Activated T-cell treated with anti-CD3 and anti-CD28 coated beads for 4 hours (primary cell): Measurements from ENCODE around the gene NMNAT1.
"Not testable (repeated sequence)": the region's sequence is repeated elsewhere in the genome, so short reads cannot be mapped to it uniquely, and the experiment has no call there.

Experiments
- DNase-seq: peaks from one replicate; pipeline ENCODE4 v3.0.0-alpha.2; 2020

Gene NMNAT1

DNA sequence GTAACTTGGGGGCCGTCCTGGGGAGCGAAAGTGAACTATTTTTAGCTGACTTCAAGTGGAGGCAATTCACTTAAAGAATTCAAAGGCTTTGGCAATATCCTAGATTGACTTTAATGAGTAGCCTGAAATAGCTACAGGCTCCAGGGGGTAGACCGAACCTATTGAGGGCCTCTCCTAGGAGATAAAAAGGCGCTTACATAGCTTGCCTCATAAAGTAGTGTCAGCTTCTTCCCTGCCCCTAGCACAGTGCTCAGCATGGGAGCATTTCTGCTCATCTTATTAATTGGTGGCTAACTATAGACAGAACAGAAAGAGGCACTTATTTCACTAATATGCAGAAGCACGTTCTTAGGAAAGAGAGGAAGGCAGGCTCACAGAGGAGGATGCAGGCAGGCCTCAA, 20.9 kb upstream of the NMNAT1 start:
- DNase-seq: no peak

DNA sequence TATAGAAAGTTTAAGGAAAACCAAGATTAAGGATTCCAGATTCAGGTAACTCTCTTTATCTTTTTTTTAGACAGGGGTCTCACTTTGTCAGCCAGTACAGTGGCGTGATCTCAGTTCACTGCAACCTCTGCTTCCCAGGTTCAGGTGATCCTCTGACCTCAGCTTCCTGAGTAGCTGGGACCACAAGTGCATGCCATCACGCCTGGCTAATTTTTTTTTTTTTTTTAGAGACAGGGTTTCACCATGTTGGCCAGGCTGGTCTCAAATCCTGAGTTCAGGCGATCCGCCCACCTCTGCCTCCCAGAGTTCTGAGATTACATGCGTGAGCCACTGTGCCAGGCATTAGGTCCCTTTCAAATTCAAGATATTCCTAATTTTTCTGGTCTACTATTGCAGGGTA, 16.0 kb upstream of the NMNAT1 start:
- no peak for DNase-seq

DNA sequence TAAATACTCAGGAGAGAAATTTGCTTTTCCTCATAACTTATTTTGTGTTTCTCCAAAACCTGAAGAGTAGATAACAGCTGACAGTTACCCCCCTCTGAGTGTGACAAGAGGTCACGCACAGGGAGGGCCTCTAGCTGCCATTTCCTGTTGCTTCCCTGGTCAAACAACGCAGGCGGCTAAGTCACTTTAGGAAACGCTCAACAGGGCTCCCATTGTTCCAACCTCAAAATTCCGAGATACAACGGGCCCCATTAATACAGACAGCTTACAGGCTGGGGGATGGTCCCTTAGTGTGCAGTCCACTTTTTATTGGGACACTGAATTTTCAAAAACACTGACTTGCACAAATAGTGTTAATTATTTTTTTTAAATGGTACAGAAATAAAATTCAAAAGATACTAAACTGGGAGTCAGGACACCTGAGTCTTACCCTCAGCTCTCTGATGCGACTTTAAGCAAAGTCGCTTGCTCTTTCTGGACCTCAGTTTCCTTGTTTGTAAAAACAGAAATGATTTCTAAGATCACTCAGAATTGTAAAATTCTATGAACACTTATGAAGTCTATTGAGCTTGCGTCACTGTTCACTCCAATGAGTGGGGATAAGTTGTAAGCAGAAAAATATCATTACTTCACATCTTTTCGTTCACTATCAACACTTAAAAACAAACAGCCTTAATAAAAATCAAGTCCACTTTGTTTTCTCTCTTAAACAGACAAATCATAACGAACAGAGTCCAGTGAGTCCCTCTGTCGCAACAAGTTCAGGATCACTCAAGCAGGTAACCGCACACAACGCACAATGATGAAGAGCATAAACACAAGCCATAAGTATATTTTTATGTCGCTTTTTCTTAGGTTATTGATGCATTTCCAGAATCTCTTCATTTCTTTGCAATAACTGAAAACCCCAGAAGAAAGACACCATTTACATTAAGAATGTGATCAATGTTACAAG, 13.6 kb upstream of the NMNAT1 start:
- DNase-seq: no peak

DNA sequence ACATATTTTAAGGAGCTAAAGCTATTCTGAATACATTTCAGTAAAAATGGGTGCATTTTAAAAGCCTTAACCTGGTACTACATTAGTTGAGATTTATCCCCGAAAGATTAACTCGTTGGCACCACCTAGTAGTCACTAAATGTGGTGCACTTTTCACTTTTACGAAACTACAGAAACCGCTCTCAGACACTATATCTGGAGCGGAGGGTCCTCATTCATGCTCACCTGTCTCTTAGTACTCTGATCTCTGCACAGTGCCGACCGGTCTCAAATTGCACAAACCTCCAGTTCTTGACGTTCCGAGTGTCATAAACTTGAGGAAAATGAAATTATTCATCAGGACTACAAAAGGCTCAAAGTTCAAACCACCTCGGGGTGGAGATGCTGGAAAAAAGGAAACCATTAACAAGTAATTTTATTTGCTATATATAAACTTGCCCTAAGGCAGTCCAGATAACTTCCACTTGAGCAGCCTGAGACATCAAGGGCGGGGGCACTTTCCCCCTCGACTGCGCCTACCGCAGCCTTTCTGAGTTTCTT, 806 bp upstream of the NMNAT1 start:
- DNase-seq: peak; percentile 10

DNA sequence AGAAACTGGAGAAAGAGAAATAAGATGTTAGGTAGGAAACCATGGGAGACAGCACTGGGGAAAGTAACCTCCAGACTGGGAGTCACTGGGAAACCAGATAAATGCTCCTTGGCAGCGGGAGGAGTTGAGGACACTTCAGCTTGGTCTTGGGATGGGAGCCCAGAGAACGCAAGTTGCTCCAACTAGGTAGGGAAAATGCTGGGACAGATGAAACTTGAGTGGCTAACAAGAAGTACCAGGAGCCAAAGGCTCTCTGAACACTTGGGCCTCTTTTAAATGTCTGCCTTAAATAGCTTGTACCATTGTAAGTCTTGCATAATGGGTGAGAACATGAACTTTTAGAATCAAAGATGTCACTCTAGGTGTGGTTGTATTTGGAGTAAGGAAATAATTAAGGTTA, 3.0 kb downstream of the NMNAT1 start:
- DNase-seq: no peak

DNA sequence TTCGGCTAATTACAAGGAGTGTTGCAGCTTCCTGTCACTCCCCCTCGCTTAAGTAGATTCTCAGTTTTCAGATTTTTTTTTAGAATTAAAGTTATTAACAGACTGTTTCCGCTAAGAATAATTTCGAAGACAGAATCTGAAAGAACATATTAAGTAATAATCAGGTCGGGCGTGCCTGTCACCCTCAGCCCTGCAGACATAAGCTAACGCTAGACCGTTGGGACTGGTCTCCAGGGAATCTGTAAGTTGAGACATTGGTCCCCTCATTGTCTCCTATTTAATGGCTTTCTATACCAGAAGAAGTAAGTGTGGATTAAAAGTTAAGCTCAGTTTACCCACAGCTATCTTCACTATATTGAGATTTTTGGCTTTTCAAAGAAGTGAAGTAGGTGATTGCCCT, 14.5 kb downstream of the NMNAT1 start:
- DNase-seq: no peak

DNA sequence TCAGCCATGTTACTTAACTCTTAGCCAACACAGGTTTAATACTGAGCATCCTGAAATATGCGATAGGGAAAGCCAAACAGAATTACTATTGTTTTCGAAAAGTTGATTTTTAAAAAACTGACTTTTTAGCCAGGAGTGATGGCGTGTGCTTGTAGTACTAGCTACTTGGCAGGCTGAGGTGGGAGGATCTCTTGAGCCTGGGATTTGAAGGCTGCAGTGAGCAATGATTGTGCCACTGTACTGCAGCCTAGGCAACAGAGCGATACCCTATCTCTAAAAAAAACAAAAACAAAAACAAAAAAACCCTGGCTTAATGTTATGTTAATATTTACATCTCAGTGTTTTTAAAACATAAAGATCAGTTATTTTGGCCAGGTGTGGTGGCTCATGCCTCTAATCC, 16.7 kb downstream of the NMNAT1 start:
- DNase-seq: no peak

DNA sequence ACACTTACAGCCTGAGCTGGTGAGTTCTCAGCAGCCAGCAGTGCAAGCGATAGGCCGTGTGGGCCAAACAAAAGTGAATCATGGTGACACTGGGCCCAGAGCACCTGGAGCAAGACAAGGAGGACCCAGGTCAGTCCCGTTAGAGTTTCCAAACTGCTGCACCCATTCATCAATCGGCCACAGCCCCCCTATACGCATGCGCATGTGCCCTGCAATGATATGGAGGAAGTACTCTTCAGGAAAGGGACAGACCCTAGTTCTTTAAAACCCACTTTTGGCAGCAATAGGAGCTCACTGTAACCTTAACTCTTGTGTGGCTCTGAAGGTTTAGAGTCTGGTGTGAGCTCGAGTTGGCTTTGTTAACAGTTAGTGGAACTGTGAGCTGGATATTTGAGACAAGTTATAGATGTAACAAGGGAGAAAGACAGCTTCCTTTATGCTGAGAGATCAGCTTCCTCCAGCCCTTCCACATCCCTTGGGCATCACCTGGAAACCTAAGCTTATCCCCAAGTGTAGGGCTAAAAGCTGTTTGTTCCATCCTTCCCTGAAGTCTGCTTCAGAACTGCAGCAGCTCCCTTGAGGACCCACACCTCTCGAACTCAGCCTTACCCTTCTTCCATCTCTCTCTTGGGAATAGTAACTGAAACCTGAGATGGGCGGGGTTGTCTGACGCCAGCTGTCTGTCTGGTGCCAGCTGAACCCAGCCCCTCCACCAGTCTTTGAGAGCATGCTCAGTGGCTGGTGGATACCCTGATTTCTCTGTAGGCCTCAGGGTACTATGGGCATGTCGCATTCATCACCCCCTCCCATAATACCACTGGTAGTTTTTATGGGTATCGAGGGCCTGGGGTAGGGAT, 17.7 kb downstream of the NMNAT1 start:
- DNase-seq: no peak

DNA sequence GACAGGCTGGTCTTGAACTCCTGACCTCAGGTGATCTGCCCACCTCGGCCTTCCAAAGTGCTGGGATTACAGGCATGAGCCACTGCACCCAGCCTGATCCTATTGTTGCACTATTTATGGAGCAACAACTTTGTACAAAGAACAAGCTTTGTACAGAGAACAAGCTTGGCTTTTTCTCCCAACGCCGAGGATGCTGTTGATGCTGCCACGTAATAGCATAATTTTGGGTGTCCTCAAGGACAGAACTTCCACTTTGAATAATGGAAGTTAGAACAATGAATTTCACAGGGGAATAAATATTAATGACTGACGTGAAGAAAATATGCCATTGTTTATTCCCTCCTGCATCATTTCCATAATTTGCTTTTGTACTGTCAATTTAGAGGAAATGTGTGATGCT, 41.0 kb downstream of the NMNAT1 start:
- DNase-seq: no peak

DNA sequence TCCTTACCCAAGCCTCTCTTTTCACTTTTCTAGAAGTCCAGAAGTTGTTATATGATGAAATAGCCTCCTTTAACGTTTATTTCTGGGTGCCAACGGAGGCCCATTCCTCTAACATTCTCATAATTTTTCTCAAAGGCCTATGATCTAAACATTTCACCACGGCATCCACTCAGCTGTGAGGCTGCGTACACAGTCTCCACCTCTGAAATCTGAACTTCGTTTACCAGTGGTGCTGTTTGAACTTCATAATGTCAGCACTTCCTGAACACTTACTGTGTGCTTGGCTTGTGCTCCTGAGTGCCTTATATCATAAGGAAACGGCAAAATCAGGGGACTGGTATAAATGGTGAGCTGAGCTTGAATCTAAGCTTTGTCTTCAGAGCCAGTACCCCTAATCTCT, 41.7 kb downstream of the NMNAT1 start:
- no peak for DNase-seq

DNA sequence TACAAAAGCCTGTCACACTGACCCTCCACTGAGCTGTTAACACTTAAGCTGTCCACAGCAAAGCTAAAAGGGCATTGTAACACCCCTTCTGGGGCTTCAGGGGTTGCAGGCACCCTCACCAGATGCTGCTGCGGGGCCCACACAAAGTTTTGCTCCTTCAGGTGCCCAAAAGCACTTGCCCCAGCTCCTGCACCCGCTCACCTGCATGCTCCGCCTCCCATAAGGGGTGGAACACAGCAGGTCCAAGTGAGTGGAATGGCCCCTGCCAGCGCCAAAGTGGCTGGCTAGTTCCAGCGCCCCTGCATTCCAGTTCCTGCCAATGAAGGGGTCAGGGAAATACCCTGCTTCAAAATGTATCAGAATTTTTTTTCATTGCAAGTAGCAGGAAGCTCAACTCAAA, 46.5 kb downstream of the NMNAT1 start:
- DNase-seq: no peak

DNA sequence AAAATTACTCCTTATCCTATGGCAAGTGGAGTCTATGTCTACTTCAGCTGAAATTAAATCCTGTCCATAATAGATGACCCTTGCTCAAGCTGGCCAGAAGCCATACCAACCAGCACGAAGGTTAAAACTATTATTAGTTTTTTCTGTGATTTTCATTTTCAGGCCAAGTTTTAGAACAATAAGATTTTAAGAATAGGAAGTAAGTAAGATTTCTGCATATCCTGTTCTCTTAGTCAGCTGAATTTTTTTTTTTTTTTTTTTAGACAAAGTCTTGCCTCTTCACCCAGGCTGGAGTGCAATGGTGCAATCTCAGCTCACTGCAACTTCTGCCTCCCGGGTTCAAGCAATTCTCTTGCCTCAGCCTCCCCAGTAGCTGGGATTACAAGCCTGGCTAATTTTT, 47.7 kb downstream of the NMNAT1 start:
- no peak for DNase-seq

DNA sequence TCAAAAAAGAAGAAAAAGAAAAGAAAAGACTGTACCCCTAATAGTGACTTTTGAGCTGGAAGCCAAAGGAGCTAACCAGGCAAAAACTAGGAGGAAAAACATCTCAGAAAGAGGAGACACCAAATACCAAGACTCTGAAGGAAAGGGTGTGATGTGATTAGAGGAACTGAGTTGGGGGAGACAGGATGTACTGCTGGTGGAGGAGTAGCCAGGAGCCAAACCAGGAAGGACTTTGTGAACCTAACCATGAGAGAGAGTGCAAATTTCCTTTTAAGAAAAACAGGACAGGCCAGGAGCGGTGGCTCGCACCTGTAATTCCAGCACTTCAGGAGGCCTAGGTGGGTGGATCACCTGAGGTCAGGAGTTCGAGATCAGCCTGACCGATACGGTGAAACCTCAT, 49.6 kb downstream of the NMNAT1 start:
- DNase-seq: no peak

DNA sequence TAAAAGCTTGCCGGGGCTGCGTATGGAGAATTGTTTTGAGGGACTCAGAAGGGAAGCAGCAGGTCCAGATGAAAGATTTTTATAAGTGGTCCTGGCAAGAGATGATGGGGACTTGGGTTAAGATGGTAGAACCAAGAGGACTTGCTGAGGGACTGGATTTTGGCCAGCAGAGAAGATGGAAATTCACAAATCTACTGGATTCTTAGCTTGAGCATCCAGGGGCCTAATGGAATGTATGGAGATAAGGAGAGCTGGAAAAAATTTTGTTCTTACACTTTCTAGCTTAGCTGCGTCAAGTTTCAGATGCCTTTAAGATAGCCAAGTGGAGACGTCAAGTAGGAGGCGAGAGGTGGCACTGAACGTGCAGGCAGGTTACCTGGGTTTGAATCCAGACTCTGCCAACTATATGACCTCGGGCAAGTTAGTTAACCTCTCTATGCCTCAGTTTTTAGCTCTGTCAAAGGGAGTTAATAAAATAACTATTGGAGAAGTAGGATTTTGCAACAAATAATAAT, 50.3 kb downstream of the NMNAT1 start:
- no peak for DNase-seq

DNA sequence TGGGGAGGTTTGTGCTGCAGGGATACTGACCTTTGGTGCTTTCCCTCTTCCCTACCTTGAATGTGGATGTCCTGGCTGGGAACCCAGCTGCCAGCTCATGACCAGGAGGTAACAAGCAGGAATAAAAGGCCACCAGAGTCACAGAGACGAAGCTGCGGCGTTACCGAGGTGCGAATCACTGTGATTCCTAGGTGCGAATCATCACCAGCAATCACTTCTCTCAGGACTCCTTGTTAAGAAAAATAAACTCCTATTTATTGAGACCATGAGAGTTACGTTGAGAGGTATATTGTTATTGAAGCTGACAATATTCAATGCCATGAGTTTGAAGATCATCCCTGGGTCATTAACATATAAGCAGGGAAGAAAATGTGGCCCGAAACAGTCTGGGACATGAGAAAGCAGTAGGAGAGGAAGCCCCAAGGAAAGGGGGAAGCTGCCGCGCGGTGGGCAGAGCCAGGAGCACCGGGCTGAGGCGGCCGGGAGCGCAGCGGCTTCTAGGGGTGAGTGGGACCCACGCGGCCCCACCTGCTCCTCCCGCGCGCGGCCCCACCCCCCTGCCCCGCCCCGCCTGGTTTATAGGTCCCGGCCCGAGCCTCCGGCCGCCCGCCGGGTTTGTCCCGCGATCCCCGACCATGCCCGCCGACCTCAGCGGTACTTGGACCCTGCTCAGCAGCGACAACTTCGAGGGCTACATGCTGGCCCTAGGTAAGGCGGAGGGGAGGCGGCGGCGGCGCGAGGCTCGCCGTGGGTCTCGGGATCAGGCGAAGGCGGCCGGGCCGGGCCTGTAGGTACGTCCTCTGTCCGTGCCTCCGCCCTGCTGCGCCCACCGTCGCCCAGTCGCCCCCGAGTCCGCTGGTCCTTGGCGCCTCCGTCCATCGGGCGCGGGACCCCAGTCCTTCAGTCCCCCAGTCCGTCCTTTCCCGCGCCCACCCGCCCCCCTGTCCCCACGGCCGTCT, 53.6 kb downstream of the NMNAT1 start, which contains the start of gene RBP7:
Gene RBP7, plus strand, starts transcription at position 605 of the 959 bp plus-strand sequence. Its CDS starts 31 bp downstream, at position 636.
- DNase-seq: no peak

DNA sequence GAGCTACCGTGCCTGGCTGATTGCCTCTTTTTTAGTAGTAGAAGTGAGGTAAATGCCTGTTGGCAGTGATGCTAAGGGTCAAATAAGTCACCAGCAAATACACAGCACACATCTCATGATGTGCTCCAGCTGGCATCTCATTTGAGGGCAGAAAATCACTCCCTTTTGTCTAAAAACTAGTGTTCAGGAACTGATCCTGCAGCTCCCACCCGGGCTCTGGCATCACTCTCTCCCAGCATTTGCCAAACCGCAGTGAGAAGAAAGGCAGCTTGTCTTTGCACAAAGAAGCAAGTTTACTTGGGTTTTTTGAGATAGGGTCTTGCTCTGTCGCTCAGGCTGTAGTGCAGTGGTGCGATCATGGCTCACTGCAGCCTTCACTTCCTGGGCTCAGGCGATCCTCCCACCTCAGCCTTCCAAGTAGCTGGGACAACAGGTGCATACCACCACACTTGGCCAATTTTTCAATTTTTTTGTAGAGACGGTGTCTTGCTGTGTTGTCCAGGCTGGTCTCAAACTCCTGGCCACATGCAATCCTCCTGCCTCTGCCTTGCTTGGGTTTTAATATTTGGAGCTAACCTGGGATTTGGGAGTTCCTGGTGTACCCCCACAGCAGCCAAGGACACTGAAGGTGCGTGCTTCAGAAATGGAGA, 57.9 kb downstream of the NMNAT1 start:
- DNase-seq: no peak

DNA sequence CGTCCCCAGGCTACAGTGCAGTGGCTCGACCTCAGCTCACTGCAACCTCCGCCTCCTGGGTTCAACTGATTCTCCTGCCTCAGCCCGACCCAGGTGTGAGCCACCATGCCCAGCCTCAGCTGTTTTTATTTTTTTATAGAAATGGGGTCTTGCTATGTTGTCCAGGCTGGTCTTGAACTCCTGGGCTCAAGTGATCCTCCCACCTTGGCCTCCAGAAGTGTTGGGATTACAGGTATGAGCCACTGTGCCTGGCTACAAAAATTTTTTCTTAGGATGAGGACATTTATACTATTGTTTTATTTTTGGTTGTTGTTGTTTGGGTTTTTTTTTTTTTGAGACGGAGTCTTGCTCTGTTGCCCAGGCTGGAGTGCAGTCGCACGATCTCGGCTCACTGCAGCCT, 62.0 kb downstream of the NMNAT1 start:
- DNase-seq: not testable (repeated sequence)

DNA sequence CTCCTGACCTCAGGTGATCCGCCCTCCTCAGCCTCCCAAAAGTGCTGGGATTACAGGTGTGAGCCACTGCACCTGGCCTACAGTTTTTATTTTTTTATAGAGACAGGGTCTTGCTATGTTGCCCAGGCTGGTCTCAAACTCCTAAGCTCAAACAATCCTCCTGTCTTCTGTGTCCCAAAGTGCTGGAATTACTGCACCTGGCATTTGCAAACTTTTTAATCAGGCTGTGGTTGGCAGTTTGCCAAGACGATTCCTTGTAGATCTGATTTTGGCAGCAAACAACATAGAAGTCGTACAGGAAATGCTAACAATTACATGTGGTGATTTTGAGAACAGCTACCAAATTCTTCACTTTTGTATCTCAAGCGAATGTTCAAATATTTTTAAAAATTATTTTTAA, 63.9 kb downstream of the NMNAT1 start:
- DNase-seq: no peak

DNA sequence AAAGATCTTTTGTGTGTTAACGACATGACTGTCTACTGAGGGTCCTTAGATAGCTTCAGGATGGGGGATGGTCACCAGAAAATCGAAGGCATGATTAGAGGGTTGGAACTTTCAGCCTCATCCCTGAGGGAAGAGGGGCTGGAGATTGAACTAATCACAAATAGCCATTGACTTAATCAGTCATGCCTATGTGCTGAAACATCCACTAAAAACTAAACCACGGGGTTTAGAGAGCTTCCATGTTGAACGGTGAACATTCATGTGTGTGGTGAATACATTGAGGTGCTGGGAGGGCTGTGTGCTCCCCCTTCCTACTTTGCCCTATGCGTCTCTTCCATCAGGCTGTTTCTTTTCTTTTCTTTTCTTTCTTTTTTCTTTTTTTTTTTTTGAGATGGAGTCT, 70.7 kb downstream of the NMNAT1 start:
- DNase-seq: no peak

DNA sequence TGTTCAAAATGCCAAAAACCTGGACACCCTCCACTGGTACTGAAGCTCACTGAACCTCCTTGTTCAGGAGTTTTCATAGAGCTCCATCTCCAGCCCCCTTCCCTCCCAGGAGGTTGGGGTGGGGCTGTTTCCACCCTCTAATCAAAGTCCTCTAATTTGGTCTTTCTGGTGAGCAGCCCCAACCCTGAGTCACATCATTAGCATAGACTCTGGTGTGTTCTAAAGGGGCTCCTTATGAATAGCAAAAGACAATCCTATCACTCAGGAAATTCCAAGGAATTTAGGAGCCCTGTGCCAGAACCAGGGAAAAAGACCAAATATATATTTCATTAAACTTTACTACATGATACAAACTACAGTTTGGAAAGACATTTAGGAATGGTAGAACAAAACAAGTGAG, 76.3 kb downstream of the NMNAT1 start:
- DNase-seq: no peak

DNA sequence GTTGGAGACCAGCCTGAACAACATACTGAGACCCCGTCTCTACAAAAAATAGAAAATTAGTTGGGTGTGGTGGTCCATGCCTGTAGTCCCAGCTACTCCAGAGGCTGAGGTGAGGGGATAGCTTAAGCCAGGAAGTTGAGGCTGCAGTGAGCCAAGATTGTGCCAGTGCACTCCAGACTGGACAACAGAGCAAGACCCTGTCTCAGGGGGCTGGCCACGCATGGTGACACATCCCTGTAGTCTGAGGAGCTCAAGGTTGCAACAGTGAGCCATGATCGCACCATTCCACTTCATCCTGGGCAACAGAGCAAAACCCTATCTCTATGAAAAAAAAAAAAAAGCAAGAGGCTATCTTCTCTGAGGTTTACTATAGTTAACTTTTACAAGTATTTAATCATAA, 76.8 kb downstream of the NMNAT1 start:
- no peak for DNase-seq

DNA sequence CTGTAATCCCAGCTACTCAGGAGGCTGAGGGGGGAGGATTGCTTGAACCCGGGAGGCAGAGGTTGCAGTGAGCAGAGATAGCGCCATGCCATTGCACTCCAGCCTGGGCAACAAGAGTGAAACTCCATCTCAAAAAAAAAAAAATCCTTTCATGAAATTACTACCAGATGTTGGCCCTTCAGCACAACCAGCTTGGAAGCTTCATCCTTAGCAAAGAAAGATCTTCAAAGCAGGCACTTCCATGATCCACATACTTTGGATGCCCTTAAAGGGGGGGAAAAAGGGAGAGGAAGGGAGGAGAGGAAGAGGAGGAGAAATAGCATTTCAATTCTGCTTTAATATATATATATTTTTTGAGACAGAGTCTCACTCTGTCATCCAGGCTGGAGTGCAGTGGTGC, 77.4 kb downstream of the NMNAT1 start:
- not testable (repeated sequence) for DNase-seq
